ENCODE results near the gene SLC12A2.

The SLC12A2 gene

GRCh38 chr5:128084228-128085167 is 932 bp downstream of the SLC12A2 start:
- Histone ChIP-seq H3K36me3 (ENCODE audit: insufficient read depth, low read length) (peaks cover 8% of the 10 kb centered on the region; the same call in 1 of the 2 replicates), H3K27me3 (ENCODE audit: insufficient read depth, low read length) (no peaks in the 10 kb centered on the region), H3F3A (ENCODE audit: insufficient read depth, low read length) (no peaks in the 10 kb centered on the region), H3K4me3 (ENCODE audit: low read depth, low read length, poor library complexity, severe bottlenecking) (peak overlapping the region; percentile 80), H3K27ac (ENCODE audit: low read depth, low read length, poor library complexity, severe bottlenecking) (no peak overlapping the region), H3K9ac (ENCODE audit: low read length) (peak overlapping the region; percentile 91), H4K20me1 (ENCODE audit: insufficient read depth, low read length) (no peaks in the 10 kb centered on the region), H3K4me2 (ENCODE audit: low read length) (peak overlapping the region; percentile 99), H2AFZ (ENCODE audit: low read length) (no peak overlapping the region), H3K4me1 (ENCODE audit: insufficient read depth, low read length, severe bottlenecking) (peaks cover 50% of the 10 kb centered on the region), H3K79me2 (ENCODE audit: insufficient read depth, low read length) (peaks cover 75% of the 10 kb centered on the region), H3K9me2 (ENCODE audit: low read depth, low read length) (no peaks in the 10 kb centered on the region), H3K9me3 (ENCODE audit: low read length) (no peaks in the 10 kb centered on the region)
- TF ChIP-seq CTCF (IDR thresholded peaks at IDR 0.05; ENCODE audit: low read length) (no peak), EZH2 (IDR thresholded peaks at IDR 0.05; ENCODE audit: borderline replicate concordance, low read length) (no peak)

- Histone ChIP-seq H3K9ac (ENCODE audit: low read length) (peak overlapping the region; percentile 91), H4K20me1 (ENCODE audit: insufficient read depth, low read length) (no peaks in the 10 kb centered on the region), H3K9me3 (ENCODE audit: low read length) (no peaks in the 10 kb centered on the region), H3K79me2 (ENCODE audit: insufficient read depth, low read length) (peaks cover 75% of the 10 kb centered on the region), H3K36me3 (ENCODE audit: insufficient read depth, low read length) (peaks cover 12% of the 10 kb centered on the region; the same call in 1 of the 2 replicates), H3K4me2 (ENCODE audit: low read length) (peak overlapping the region; percentile 99), H2AFZ (ENCODE audit: low read length) (no peak overlapping the region), H3F3A (ENCODE audit: insufficient read depth, low read length) (no peaks in the 10 kb centered on the region), H3K4me3 (ENCODE audit: low read depth, low read length, poor library complexity, severe bottlenecking) (peak overlapping the region; percentile 80), H3K9me2 (ENCODE audit: low read depth, low read length) (no peaks in the 10 kb centered on the region), H3K27me3 (ENCODE audit: insufficient read depth, low read length) (no peaks in the 10 kb centered on the region), H3K27ac (ENCODE audit: low read depth, low read length, poor library complexity, severe bottlenecking) (no peak overlapping the region), H3K4me1 (ENCODE audit: insufficient read depth, low read length, severe bottlenecking) (peaks cover 41% of the 10 kb centered on the region)
- TF ChIP-seq CTCF (IDR thresholded peaks at IDR 0.05; ENCODE audit: low read length) (no peak), EZH2 (IDR thresholded peaks at IDR 0.05; ENCODE audit: borderline replicate concordance, low read length) (no peak)
Measured at GRCh38 chr5:128085413-128085812, 1.8 kb downstream of the SLC12A2 start.

GRCh38 chr5:128091579-128091978 is 8.0 kb downstream of the SLC12A2 start:
- no peaks in the 10 kb centered on the region for H3F3A ChIP-seq (ENCODE audit: insufficient read depth, low read length)
- no peak overlapping the region for H3K4me2 ChIP-seq (ENCODE audit: low read length)
- peaks cover 37% of the 10 kb centered on the region for H3K36me3 ChIP-seq (ENCODE audit: insufficient read depth, low read length)
- H4K20me1 ChIP-seq (ENCODE audit: insufficient read depth, low read length), result no peaks in the 10 kb centered on the region
- peaks cover 9% of the 10 kb centered on the region for H3K4me1 ChIP-seq (ENCODE audit: insufficient read depth, low read length, severe bottlenecking)
- 0 out of 2 replicates have a peak, but pooled peaks cover 3% of the 10 kb centered on the region for H3K9me3 ChIP-seq (ENCODE audit: low read length)
- no peak overlapping the region for H3K4me3 ChIP-seq (ENCODE audit: low read depth, low read length, poor library complexity, severe bottlenecking)
- H2AFZ ChIP-seq (ENCODE audit: low read length), result no peak overlapping the region
- H3K79me2 ChIP-seq (ENCODE audit: insufficient read depth, low read length), result peaks cover 63% of the 10 kb centered on the region
- H3K9me2 ChIP-seq (ENCODE audit: low read depth, low read length), result no peaks in the 10 kb centered on the region
- H3K27me3 ChIP-seq (ENCODE audit: insufficient read depth, low read length), result no peaks in the 10 kb centered on the region
- no peak for TF ChIP-seq EZH2 (IDR thresholded peaks at IDR 0.05; ENCODE audit: borderline replicate concordance, low read length)
- no peak for TF ChIP-seq CTCF (IDR thresholded peaks at IDR 0.05; ENCODE audit: low read length)
- H3K9ac ChIP-seq (ENCODE audit: low read length), result no peak overlapping the region
- no peak overlapping the region for H3K27ac ChIP-seq (ENCODE audit: low read depth, low read length, poor library complexity, severe bottlenecking)

Measured in OCI-LY1 (cell line).